ENCODE measurements around the gene KXD1. TPM values are rescaled to one million over a fixed set of nuclear protein-coding genes. Genes with fewer than 3 reads are reported as not detected.

Gene KXD1
- total RNA-seq, 2 experiments from 2014 or later, result 121 to 170 TPM

- peak; percentile 70 for DNase-seq
- peak within 1 kb of the TSS; percentile 57 for H3K4me3 Mint-ChIP-seq
These were observed 55.3 kb downstream of the KXD1 start, which contains the start of gene TMEM59L for GRCh38 chr19:18612772-18613588. Gene TMEM59L (plus strand): TSS chr19:18612870. CDS start chr19:18612959, 89 bp downstream.

GRCh38 chr19:18613589-18614234, 56.0 kb downstream of the KXD1 start:
- Mint-ChIP-seq H3K4me3 (peak overlapping the region; percentile 27), H3K4me1 (peaks cover 15% of the 10 kb centered on the region), H3K9me3 (ENCODE audit: low read depth) (no peaks in the 10 kb centered on the region), H3K27me3 (peaks cover 59% of the 10 kb centered on the region), H3K36me3 (ENCODE audit: low read depth) (no peaks in the 10 kb centered on the region), H3K27ac (no peak overlapping the region)
- intact Hi-C loops (cut with DNase I, micrococcal nuclease), result loop anchor here in 1 of 2 experiments (1.0 kb wide), 1 partner anchor 177 kb away; no protein-coding TSS in a partner anchor
- ChIA-PET CTCF (no interaction called here), POLR2A (no interaction called here)
- no peak for DNase-seq
- ATAC-seq, result no peak

More at GRCh38 chr19:18612772-18613588, 55.3 kb downstream of the KXD1 start, which contains the start of gene TMEM59L:
- peaks cover 64% of the 10 kb centered on the region for H3K27me3 Mint-ChIP-seq
- no peaks in the 10 kb centered on the region for H3K36me3 Mint-ChIP-seq (ENCODE audit: low read depth)
- ChIA-PET CTCF (no interaction called here), POLR2A (no interaction called here)
- H3K4me1 Mint-ChIP-seq, result peaks cover 16% of the 10 kb centered on the region
- no peak within 1 kb of the TSS for H3K27ac Mint-ChIP-seq
- ATAC-seq, result peak; percentile 53
- H3K9me3 Mint-ChIP-seq (ENCODE audit: low read depth), result no peaks in the 10 kb centered on the region
- intact Hi-C loops (cut with DNase I, micrococcal nuclease), result loop anchor here in 1 of 2 experiments (1.0 kb wide), 1 partner anchor 177 kb away; no protein-coding TSS in a partner anchor

GRCh38 chr19:18616023-18616422, 58.4 kb downstream of the KXD1 start:
- POLR2A ChIA-PET, result interaction anchor here (0.6 kb wide), 1 partner anchor 529 kb away, joined by 3 read pairs; the partner anchor contains the start of gene IL12RB1
- ATAC-seq (no peak), DNase-seq (no peak)
- Mint-ChIP-seq H3K4me3 (no peak overlapping the region), H3K4me1 (peaks cover 13% of the 10 kb centered on the region), H3K36me3 (ENCODE audit: low read depth) (no peaks in the 10 kb centered on the region), H3K9me3 (ENCODE audit: low read depth) (no peaks in the 10 kb centered on the region), H3K27ac (no peak overlapping the region), H3K27me3 (peaks cover 41% of the 10 kb centered on the region)
- CTCF ChIA-PET, result no interaction called here
- intact Hi-C loops (cut with DNase I, micrococcal nuclease), result no loop called here

GRCh38 chr19:18617562-18617961, 59.9 kb downstream of the KXD1 start:
- intact Hi-C loops (cut with DNase I, micrococcal nuclease), result no loop called here
- Mint-ChIP-seq H3K4me1 (peaks cover 3% of the 10 kb centered on the region), H3K4me3 (no peak overlapping the region), H3K27me3 (peaks cover 31% of the 10 kb centered on the region), H3K9me3 (ENCODE audit: low read depth) (no peaks in the 10 kb centered on the region), H3K36me3 (ENCODE audit: low read depth) (no peaks in the 10 kb centered on the region), H3K27ac (no peak overlapping the region)
- no peak for DNase-seq
- no peak for ATAC-seq
- CTCF ChIA-PET, result no interaction called here
- POLR2A ChIA-PET, result no interaction called here

- ATAC-seq (no peak), DNase-seq (no peak)
- no peaks in the 10 kb centered on the region for H3K9me3 Mint-ChIP-seq (ENCODE audit: low read depth)
- POLR2A ChIA-PET, result no interaction called here
- intact Hi-C loops (cut with DNase I, micrococcal nuclease), result no loop called here
- peaks cover 29% of the 10 kb centered on the region for H3K27me3 Mint-ChIP-seq
- no peak overlapping the region for H3K27ac Mint-ChIP-seq
- H3K4me3 Mint-ChIP-seq, result no peak overlapping the region
- peaks cover 3% of the 10 kb centered on the region for H3K4me1 Mint-ChIP-seq
- no peaks in the 10 kb centered on the region for H3K36me3 Mint-ChIP-seq (ENCODE audit: low read depth)
- CTCF ChIA-PET, result no interaction called here
These were observed 60.6 kb downstream of the KXD1 start for GRCh38 chr19:18618236-18618635.

Other genes with a start within 250 kb of the KXD1 start
- gene LSM4, start 234.8 kb upstream of the KXD1 start, total RNA-seq, result 100 to 1,000 TPM; 269 to 370 TPM
- 10 to 100 TPM; 20.0 to 20.9 TPM for gene PGPEP1, start 217.3 kb upstream of the KXD1 start, total RNA-seq
- not detected for gene GDF15, start 171.7 kb upstream of the KXD1 start, total RNA-seq
- not detected for gene LRRC25, start 160.2 kb upstream of the KXD1 start, total RNA-seq
- 10 to 100 TPM; 71.7 to 79.3 TPM for gene SSBP4, start 138.5 kb upstream of the KXD1 start, total RNA-seq
- gene ISYNA1, start 119.7 kb upstream of the KXD1 start, total RNA-seq, result 10 to 100 TPM; 18.8 to 23.3 TPM
- 10 to 100 TPM; 20.2 to 21.4 TPM for gene ELL, start 35.8 kb upstream of the KXD1 start, total RNA-seq
- 100 to 1,000 TPM; 208 to 211 TPM for gene FKBP8, start 14.3 kb upstream of the KXD1 start, total RNA-seq
- 1,000 to 10,000 TPM; 1,703 to 2,296 TPM for gene UBA52, start 14.0 kb downstream of the KXD1 start, total RNA-seq
- gene REX1BD, start 30.9 kb downstream of the KXD1 start, total RNA-seq, result 10 to 100 TPM; 47.8 to 81.3 TPM
- gene CRLF1, start 48.9 kb downstream of the KXD1 start, total RNA-seq, result not detected
- gene TMEM59L, start 55.0 kb downstream of the KXD1 start, total RNA-seq, result under 1 TPM in 1 of 2 experiments, not detected in 1; 0.11 TPM
- 10 to 100 TPM in 1 of 2 experiments, 1 to 10 TPM in 1; 9.9 to 11.9 TPM for gene KLHL26, start 79.2 kb downstream of the KXD1 start, total RNA-seq
- gene CRTC1, start 125.8 kb downstream of the KXD1 start, total RNA-seq, result 1 to 10 TPM; 5.3 to 9.7 TPM
- gene COMP, start 233.4 kb downstream of the KXD1 start, total RNA-seq, result not detected